ENCODE results near the gene CARNS1. TPM values are rescaled to one million over a fixed set of nuclear protein-coding genes. Genes with fewer than 3 reads are reported as not detected.

Gene CARNS1
- polyA plus RNA-seq, 1 donor from 2014 or later = not detected

- TF ChIP-seq MXI1 (conservative IDR thresholded peaks at IDR 0.05; ENCODE audit: poor library complexity, severe bottlenecking) (no peak), EP300 (conservative IDR thresholded peaks at IDR 0.05; ENCODE audit: poor library complexity, severe bottlenecking) (no peak)
Observed at GRCh38 chr11:67398661-67399563, 16.6 kb upstream of the CARNS1 start (continued).

- H4K20me1 ChIP-seq (ENCODE audit: insufficient read depth) = no peaks in the 10 kb centered on the region
- peak overlapping the region; percentile 85 for H3K9ac ChIP-seq (ENCODE audit: low read length)
- H3K36me3 ChIP-seq (ENCODE audit: insufficient read depth, low read length) = no peaks in the 10 kb centered on the region
- H3K9me2 ChIP-seq (ENCODE audit: insufficient read depth, low read length) = no peaks in the 10 kb centered on the region
- H3K27me3 ChIP-seq (ENCODE audit: insufficient read depth, low read depth, low read length) = no peaks in the 10 kb centered on the region
- peaks cover 11% of the 10 kb centered on the region for H3K79me2 ChIP-seq (replicated peaks; ENCODE audit: insufficient read depth, low read length)
- no peak overlapping the region for H3K27ac ChIP-seq (ENCODE audit: low read length)
- H2AFZ ChIP-seq (ENCODE audit: low read depth, low read length) = no peak overlapping the region
- H3F3A ChIP-seq (ENCODE audit: insufficient read depth, low read length, poor library complexity, severe bottlenecking) = no peaks in the 10 kb centered on the region
- TF ChIP-seq REST (IDR thresholded peaks at IDR 0.05; ENCODE audit: borderline replicate concordance) = no peak
- TF ChIP-seq SMC3 (conservative IDR thresholded peaks at IDR 0.05; ENCODE audit: poor library complexity) = no peak
- TF ChIP-seq CTCF (IDR thresholded peaks at IDR 0.05; ENCODE audit: poor library complexity, severe bottlenecking) = no peak
- TF ChIP-seq RAD21 (conservative IDR thresholded peaks at IDR 0.05) = no peak
- TF ChIP-seq EZH2 (IDR thresholded peaks at IDR 0.05; ENCODE audit: borderline replicate concordance, insufficient read depth, low read length, poor library complexity, severe bottlenecking) = no peak
- no peak for TF ChIP-seq TAF1 (IDR thresholded peaks at IDR 0.05; ENCODE audit: low read depth)
- no peak for TF ChIP-seq POLR2AphosphoS5 (IDR thresholded peaks at IDR 0.05)
- no peak for TF ChIP-seq EP300 (conservative IDR thresholded peaks at IDR 0.05; ENCODE audit: poor library complexity, severe bottlenecking)
- no peak for TF ChIP-seq MXI1 (conservative IDR thresholded peaks at IDR 0.05; ENCODE audit: poor library complexity, severe bottlenecking)
- H3K4me2 ChIP-seq (ENCODE audit: low read length) = peak overlapping the region; percentile 78
- peak overlapping the region; percentile 98 for H3K4me3 ChIP-seq (ENCODE audit: low read length)
- H3K9me3 ChIP-seq (ENCODE audit: low read length) = no peaks in the 10 kb centered on the region
Observed at GRCh38 chr11:67400251-67400941, 15.1 kb upstream of the CARNS1 start.

Measured in neural cell (in vitro differentiated cells).